Motor neuron (in vitro differentiated cells): ENCODE measurements around the gene HOXA1. TPM values are rescaled to one million over a fixed set of nuclear protein-coding genes. Genes with fewer than 3 reads are reported as not detected.

Experiments used
- ATAC-seq, 8 experiments: fragments of 200-7000 bp; cut with Tn5 transposase; replicated peaks in 6 of 8; 2 replicates each; pipeline ENCODE4 v1.8.0; 2021; ENCODE audit warnings: mild to moderate bottlenecking in 8 of 8, moderate library complexity in 8 of 8
- H3K27ac ChIP-seq, 2 donors: fragments of 250-450 bp; sonication (Bioruptor Pico); 2 replicates each; pipeline ENCODE4 v1.9.0; 2021; ENCODE audit warnings: antibody characterized with exemption in 2 of 2, mild to moderate bottlenecking in 2 of 2, moderate library complexity in 1 of 2
- H3K4me1 ChIP-seq, 2 donors: fragments of 250-450 bp; sonication (Bioruptor Pico); replicated peaks in 1 of 2; 2 replicates each; pipeline ENCODE4 v1.6.1; 2021; ENCODE audit warnings: antibody characterized with exemption in 2 of 2, mild to moderate bottlenecking in 2 of 2, moderate library complexity in 1 of 2
- H3K4me3 ChIP-seq, 5 donors: fragments of 250-450 bp; sonication (Bioruptor Pico); 2 replicates each; pipeline ENCODE4 v1.9.0; 2021; ENCODE audit warnings: antibody characterized with exemption in 5 of 5, mild to moderate bottlenecking in 5 of 5, moderate library complexity in 4 of 5
- WGBS, 10 experiments: fragments of 450-650 bp; shearing (Covaris generic); methylation state at CpG; one replicate each; pipeline ENCODE4 v1.0.0; 2022; 5-methylcytosine and 5-hydroxymethylcytosine counted together
- in situ Hi-C, 9 experiments: fragments of 400-800 bp; cut with MboI; loops; one replicate each; pipeline ENCODE4 v1.15.0; 2021; ENCODE audit warnings: low sequenced_read_pairs in 9 of 9, low pct_unique_long_range_greater_than_20kb in 2 of 9; ENCODE audit not compliant: unreplicated experiment in 9 of 9
- total RNA-seq, 8 experiments: library from RNA; unstranded; fragments of 300-600 nt; gene quantifications; 2 replicates each; pipeline versions ENCODE4 v1.2.3 to v1.2.4, GENCODE V29; 2022

The HOXA1 gene
- total RNA-seq, 8 experiments from 2014 or later, result 2.7 to 44.5 (median 14.4) TPM

DNA sequence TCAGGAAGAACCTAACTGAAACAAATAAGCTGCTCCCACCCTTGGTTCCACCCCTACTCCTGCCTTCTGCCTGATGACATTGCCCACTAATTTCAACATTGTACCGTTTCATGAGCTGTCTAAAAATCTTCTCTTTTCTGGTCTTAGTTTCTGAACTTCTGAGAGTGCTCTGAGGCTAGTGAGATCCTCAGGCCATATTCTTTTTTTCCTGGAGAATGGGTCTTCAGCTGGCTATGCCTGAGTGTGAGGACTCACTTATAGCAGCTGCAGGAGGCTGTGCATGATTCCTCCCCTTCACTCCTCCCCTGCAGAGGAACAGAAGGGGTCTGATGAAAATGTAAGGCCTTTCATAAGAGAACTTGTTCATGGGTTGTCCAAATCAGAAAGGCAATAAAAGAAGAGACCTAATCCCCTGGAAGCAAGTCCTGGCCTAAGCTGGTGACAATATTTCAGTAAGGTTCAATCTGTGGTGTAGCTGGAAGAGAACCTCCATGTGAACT lies 23.7 kb upstream of the HOXA1 start:
- Histone ChIP-seq H3K4me3 (peak overlapping the region; percentile 41 to 87 (median 69)), H3K27ac (peak overlapping the region; percentile 94 to 95), H3K4me1 (peaks cover 12 to 54% of the 10 kb centered on the region in 2 donors)
- peak in 1 of 8 experiments; percentile 2 for ATAC-seq
- in situ Hi-C loops, result loop anchor here in 1 of 9 experiments (25.0 kb wide), 1 partner anchor 257 kb away; the partner anchor contains the start of gene SKAP2
- WGBS, 10 experiments, result 0 to 89% (median 33%) methylated on average over 1 of the region's 1 CpG; no CpG with 5 or more reads in 5 of the 10 experiments

DNA sequence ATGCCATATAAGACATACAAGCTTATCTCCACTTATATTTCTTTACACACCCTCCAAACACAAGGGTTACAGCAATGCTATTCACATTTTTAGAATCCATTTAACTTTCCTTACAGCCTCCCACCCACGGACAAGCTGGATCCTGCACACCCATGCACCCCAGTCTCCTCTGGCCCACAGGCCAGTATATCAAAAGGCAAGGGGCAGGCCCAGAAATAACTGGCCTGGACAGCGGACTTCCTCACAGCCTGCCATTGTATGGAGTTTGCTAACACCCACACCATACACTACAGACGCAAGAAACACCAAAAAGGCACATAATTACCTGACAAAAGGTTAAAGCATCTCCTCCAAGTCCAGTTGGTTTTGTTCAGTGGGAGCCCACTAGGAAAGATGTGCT lies 22.8 kb upstream of the HOXA1 start:
- in situ Hi-C loops, result loop anchor here in 1 of 9 experiments (25.0 kb wide), 1 partner anchor 256 kb away; the partner anchor contains the start of gene SKAP2
- 0 to 60% (median 20%) methylated on average over 1 to 2 of the region's 3 CpGs; no CpG with 5 or more reads in 3 of the 10 experiments for WGBS, 10 experiments
- Histone ChIP-seq H3K27ac (peak overlapping the region; percentile 92 to 94), H3K4me3 (peak overlapping the region; percentile 61 to 87 (median 80)), H3K4me1 (peaks cover 12 to 48% of the 10 kb centered on the region in 2 donors)
- no peak for ATAC-seq

DNA sequence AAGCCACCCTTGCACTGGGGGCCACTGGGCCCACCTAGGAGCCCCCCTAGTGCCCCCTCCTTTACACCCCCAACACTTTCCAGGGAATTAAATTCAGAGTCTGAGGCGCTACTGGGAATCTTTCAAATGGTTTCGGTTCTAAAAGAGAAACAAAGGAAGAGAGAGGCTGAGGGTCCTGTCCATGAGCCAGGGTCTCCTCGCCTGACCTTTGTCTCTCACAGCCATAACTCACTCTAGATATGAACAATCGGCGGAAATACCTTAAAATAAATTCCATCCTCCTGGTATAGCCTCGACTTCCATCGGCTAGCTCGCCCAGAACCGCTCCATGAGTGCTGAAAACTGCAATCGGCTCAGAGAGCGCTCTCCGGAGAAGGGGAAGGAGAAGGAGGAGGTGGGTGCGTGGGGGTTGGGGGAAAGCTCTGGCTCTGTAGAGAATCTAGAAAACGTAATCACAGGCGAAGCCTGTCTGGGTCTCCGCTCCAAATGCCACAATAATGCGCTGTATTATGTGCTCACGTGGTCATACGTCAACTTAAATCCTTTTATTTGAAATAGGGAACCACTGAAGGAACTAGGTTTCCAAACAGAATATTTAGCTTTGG lies 22.2 kb upstream of the HOXA1 start:
- peak in 1 of 8 experiments; percentile 3 for ATAC-seq
- peaks cover 12 to 42% of the 10 kb centered on the region in 2 donors for H3K4me1 ChIP-seq
- 0 to 100% (median 8%) methylated on average over 1 to 9 of the region's 19 CpGs; no CpG with 5 or more reads in 1 of the 10 experiments for WGBS, 10 experiments
- peak overlapping the region; percentile 92 to 94 for H3K27ac ChIP-seq
- H3K4me3 ChIP-seq, result peak overlapping the region; percentile 61 to 87 (median 80)
- in situ Hi-C loops, result loop anchor here in 1 of 9 experiments (25.0 kb wide), 1 partner anchor 256 kb away; the partner anchor contains the start of gene SKAP2

DNA sequence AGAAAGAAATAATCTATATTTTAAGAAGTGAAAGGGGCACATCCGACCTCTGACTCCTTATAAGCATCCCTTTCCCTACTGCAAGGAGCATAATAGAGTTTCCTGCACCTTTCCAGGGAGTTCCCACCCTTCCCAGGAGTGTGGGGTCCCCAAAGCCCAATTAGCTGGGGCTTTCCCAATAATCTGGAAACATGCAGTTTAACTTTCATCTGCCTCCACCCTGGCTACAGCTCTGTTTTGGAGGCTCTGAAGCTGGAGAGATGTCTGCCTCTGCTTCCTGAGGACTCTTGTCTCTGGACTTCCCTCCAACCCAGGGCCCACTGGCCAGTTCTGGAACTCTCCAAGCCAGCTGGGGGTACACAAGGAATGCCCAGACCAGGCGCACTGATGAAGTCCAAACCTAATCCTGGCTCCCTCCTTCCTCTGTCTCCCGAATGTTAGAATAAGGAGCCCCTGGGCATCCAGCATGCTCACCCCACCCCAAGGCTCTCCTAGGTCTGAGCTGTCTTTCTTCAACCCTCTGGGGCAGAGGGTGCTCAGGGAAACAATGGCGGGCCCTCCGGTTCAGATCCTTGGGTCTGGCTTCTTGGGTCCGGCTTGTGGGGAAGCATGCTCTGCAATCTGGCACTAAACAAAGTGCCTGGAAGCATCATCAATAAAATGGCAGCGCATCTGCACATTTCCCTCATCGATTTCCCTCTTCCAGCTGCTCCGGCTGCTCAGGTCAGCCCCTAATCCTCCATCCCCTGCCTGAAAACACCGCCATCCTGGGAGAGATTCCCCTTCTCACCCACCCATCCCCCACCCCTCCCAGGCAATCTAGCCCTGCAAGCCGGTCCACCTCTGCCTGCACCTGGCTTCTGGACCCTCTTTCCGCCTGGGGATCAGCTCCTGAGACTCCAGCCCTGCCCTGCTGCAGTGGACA lies 21.4 kb upstream of the HOXA1 start:
- WGBS, 10 experiments, result 0 to 83% (median 8%) methylated on average over 1 to 6 of the region's 12 CpGs; no CpG with 5 or more reads in 6 of the 10 experiments
- in situ Hi-C loops, result loop anchor here in 1 of 9 experiments (25.0 kb wide), 1 partner anchor 255 kb away; the partner anchor contains the start of gene SKAP2
- H3K27ac ChIP-seq, result peak overlapping the region; percentile 92 to 94
- H3K4me3 ChIP-seq, result peak overlapping the region; percentile 61 to 87 (median 80)
- ATAC-seq, result no peak
- H3K4me1 ChIP-seq, result peaks cover 12 to 38% of the 10 kb centered on the region in 2 donors

DNA sequence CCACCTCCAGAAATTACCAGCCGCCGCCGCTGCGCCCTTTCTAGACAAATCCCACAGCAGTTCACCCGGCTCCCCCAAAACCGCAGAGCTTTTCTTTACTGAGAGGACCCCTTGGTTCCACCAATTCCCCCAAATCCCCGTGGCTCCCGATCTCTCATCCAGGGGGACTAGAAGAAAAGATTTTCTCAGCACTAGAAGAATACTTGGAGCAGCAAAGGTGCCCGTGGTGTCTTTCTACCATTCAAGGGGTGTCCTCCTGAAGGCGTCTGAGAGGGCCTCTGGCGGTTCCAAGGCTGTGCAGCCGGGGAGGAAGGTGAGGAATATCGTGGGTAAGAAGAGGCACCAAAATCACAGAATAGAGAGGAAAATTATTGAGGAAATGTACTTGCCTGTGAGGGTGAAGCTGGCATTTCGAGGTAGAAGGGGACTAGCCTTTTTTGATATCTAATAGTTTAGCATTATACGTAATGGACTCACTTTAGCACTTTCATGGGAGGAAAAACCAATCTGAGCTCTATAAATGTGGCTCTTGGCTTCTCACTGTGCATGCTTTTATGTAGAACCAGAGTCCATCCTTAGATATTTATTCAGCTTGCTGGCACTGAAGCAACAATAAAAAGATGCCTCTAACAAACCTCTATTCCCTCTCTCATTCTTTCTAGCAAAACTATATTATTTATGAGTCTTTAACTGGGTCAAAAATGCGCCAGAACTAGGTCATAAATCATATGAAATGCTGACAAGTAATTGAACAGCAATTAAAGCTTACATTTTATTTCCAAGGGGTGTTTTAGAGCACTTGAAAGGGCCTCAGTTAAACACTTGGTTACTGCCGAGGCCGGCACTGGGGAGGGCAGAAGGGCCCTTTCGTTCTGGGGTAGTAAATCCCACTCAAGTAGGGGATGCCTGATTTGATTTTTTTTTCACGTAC lies 20.5 kb upstream of the HOXA1 start:
- no peak for ATAC-seq
- peak overlapping the region; percentile 61 to 87 (median 80) for H3K4me3 ChIP-seq
- peak overlapping the region; percentile 92 to 94 for H3K27ac ChIP-seq
- H3K4me1 ChIP-seq, result peaks cover 12 to 33% of the 10 kb centered on the region in 2 donors
- 0 to 86% (median 20%) methylated on average over 2 to 18 of the region's 20 CpGs; no CpG with 5 or more reads in 1 of the 10 experiments for WGBS, 10 experiments
- in situ Hi-C loops, result loop anchor here in 1 of 9 experiments (25.0 kb wide), 1 partner anchor 254 kb away; the partner anchor contains the start of gene SKAP2

DNA sequence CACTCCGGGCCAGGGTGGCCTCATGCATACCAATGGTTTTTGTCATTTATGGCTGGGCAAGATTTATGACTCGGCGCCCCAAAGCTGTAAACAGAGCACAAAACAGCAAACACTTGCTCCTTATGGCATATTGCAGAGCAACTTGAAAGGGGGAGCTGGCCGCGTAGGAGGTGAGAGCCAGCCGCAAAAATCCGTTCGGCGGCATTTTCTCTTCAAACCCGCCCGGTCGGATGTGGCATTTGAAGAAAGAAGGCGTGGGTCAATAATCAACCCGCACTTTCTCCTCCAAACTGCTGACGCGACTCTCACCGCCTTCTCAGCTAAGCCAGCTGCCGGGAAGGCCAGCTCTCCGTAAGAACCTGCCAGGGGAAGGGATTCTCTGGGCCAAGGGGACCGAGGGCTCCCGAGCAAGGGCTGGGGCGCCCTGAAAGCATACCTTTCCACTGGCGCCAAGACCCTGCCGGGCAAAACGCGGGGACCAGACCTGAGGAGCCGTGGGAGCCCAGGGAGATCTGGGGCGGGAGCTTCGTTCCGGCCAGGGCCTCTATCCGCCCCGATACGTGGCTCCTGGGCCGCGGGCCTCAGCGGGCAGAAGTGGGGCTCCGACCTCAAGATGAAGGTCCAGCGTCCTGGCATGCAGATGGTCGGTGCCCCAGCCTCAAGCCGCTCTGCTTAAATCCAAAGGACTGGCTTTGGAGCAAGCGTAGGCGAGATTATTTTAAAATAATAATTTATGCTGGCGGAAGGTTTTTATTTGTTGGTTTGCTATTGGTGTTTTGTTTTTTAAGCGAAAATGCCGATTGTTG lies 19.6 kb upstream of the HOXA1 start:
- peak in 2 of 8 experiments; percentile 2 to 12 for ATAC-seq
- peak overlapping the region; percentile 61 to 87 (median 80) for H3K4me3 ChIP-seq
- peak overlapping the region; percentile 92 to 94 for H3K27ac ChIP-seq
- in situ Hi-C loops, result loop anchor here in 1 of 9 experiments (25.0 kb wide), 1 partner anchor 253 kb away; the partner anchor contains the start of gene SKAP2
- 0 to 97% (median 4%) methylated on average over 2 to 15 of the region's 45 CpGs for WGBS, 10 experiments
- H3K4me1 ChIP-seq, result peaks cover 12 to 26% of the 10 kb centered on the region in 2 donors

DNA sequence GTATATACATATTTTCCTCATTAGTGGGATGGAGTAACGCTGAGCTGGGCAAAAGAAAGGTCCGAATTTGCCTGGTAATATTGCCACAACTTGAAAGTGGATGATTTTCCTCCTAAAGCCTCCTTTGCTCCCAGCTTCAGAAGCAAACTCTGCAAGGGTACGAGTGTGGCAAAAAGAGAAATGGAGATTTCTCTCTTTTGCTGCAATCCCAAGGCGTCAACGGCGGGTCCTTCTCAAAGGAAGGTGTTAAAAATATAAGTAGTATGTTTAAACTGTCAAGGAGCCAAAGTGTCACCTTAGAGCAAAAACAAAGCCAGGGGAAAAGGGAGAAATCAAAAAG lies 19.1 kb upstream of the HOXA1 start:
- in situ Hi-C loops, result loop anchor here in 1 of 9 experiments (25.0 kb wide), 1 partner anchor 253 kb away; the partner anchor contains the start of gene SKAP2
- ATAC-seq, result no peak
- Histone ChIP-seq H3K4me3 (peak overlapping the region; percentile 61 to 87 (median 80)), H3K27ac (peak overlapping the region; percentile 92 to 94), H3K4me1 (peaks cover 10 to 26% of the 10 kb centered on the region in 2 donors)
- 0 to 93% (median 5%) methylated on average over 3 to 6 of the region's 6 CpGs; no CpG with 5 or more reads in 4 of the 10 experiments for WGBS, 10 experiments

DNA sequence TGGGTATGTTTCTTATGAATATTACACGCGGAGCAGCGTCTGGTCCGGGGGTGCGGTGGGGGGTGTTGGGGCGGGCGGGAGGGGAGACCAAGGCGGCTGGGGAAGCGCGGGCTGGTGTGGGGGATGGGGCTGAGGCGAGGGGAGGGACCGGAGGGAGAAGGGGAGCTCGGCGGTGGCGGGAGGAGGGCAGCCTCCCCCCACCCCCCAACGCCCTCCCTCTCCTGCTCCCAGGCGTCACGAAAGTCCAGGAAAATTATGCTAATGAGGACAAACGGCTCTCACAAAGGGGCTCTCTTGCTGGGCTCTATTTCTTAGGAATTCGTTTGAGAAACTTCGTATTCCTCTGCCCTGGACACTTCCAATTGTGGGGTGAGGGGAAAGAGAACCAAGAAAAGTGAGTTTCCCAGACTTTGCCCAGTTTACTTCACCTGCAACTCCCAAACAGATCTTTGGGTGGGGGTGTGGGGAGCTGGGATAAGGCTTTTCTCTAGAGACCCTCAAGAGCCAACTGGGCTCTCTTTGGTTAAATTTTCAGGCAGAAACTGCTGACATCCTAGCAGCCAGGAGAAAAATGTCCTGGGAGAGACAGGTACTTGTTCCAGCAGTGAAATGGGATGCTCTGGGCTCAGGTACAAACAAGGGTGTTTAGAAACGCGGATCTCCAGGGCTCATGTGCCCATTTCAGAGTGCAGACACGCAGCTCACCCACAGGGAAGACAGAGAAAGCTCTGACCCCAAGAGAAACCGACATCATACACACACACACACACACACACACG lies 18.4 kb upstream of the HOXA1 start:
- Histone ChIP-seq H3K4me3 (peak overlapping the region; percentile 61 to 87 (median 80)), H3K4me1 (peaks cover 10 to 26% of the 10 kb centered on the region in 2 donors), H3K27ac (peak overlapping the region; percentile 92 to 94)
- 0 to 60% (median 5%) methylated on average over 1 to 4 of the region's 26 CpGs; no CpG with 5 or more reads in 7 of the 10 experiments for WGBS, 10 experiments
- peak in 7 of 8 experiments; percentile 23 to 48 (median 32) for ATAC-seq
- in situ Hi-C loops, result loop anchor here in 1 of 9 experiments (25.0 kb wide), 1 partner anchor 252 kb away; the partner anchor contains the start of gene SKAP2

DNA sequence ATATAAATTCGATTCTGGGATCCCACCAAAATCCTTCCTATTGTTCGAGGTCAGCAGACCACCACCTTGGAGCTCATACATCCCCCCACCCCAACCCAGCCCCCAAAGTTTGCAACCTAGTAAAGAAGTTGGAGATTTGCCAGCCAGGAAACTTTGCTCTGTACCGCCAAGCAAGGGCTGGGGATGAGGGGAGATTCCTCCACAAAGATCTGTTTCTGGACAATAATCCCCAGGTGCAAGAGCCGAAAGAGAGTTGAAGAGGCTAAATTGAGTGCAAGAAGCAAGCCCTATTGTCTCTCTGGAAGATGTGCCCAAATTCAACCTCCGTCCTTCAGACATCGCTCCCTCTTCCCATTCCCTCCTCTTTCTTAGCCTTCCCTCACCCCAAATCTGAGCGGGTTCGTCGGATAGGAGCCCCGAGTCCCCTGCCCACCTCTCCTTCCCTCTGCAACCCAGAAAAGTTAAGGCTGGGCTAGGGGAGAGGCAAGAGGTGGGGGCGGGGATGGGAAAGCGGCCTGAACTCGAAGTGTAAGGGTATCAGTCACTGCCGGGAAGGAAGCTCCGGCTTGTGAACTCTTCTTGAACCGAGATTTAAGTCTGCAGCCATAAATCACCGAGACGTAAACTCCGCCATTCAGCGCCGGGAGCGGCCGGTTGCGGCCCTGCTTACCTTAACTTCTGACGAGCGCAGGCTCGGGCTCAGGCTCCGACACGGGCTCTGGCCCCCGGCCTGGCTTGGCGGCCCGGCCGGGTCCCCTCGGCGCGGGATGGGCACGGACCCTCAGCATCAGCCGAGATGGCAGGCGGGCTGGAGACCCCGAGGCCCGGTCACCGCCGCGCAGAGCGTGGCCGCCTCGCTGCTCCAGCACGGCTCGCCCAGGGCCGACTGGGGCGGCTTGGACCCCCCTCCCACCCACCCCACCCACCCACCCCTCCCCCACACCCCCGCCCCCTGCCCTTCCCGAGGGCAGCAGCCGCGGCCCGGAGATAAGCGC lies 17.5 kb upstream of the HOXA1 start:
- in situ Hi-C loops, result loop anchor here in 1 of 9 experiments (25.0 kb wide), 1 partner anchor 251 kb away; the partner anchor contains the start of gene SKAP2
- peak in 7 of 8 experiments; percentile 37 to 68 (median 50) for ATAC-seq
- 0 to 90% (median 4%) methylated on average over 1 to 20 of the region's 57 CpGs; no CpG with 5 or more reads in 1 of the 10 experiments for WGBS, 10 experiments
- H3K27ac ChIP-seq, result peak overlapping the region; percentile 92 to 94
- H3K4me1 ChIP-seq, result peaks cover 14 to 26% of the 10 kb centered on the region in 2 donors
- H3K4me3 ChIP-seq, result peak overlapping the region; percentile 61 to 87 (median 80)
